ENCODE data around the gene TADA3. TPM values are rescaled to one million over a fixed set of nuclear protein-coding genes. Genes with fewer than 3 reads are reported as not detected.
A peak's percentile ranks its signal among the peaks of the same experiment; 100 is the strongest.

Gene TADA3
- total RNA-seq, 1 experiment from 2014 or later = 49.2 TPM

GRCh38 chr3:9809615-9810432 lies 17.6 kb upstream of the TADA3 start, which contains the start of gene TTLL3:
Gene TTLL3 (plus strand): TSS chr3:9810262. CDS start chr3:9810662, 400 bp downstream.
- Histone ChIP-seq H3K27me3 (replicated peaks; ENCODE audit: control insufficient read depth, insufficient read depth, low read length) (no peaks in the 10 kb centered on the region), H3K9me3 (no peaks in the 10 kb centered on the region), H3K4me3 (ENCODE audit: low read depth, low read length) (peak within 1 kb of the TSS; percentile 61), H3K4me1 (peaks cover 12% of the 10 kb centered on the region), H3K36me3 (ENCODE audit: control insufficient read depth, insufficient read depth, low read length) (no peaks in the 10 kb centered on the region; the same call in 1 of the 2 replicates)
- peak; percentile 65 to 71 for DNase-seq
- Mint-ChIP-seq H3K4me1 (ENCODE audit: low read depth, unreplicated experiment) (peaks cover 6% of the 10 kb centered on the region), H3K27ac (ENCODE audit: unreplicated experiment) (peak within 1 kb of the TSS; percentile 87), H3K36me3 (ENCODE audit: insufficient read depth, unreplicated experiment) (peaks cover 49% of the 10 kb centered on the region), H3K9me3 (ENCODE audit: unreplicated experiment) (no peaks in the 10 kb centered on the region), H3K4me3 (ENCODE audit: unreplicated experiment) (peak within 1 kb of the TSS; percentile 47), H3K27me3 (ENCODE audit: insufficient read depth, unreplicated experiment) (no peaks in the 10 kb centered on the region)
- ChIA-PET POLR2A (interaction anchor here (0.5 to 1.9 kb wide), 2 partner anchors 17 to 79 kb away, joined by 5 to 8 read pairs; partner anchors contain the start of genes ARPC4 and BRPF1), CTCF (interaction anchor here (0.7 to 1.8 kb wide), 3 partner anchors 27 to 137 kb away, joined by 3 to 7 read pairs (median 3); partner anchors contain the start of gene IL17RC)
- intact Hi-C loops (cut with micrococcal nuclease; ENCODE audit: unreplicated experiment) = loop anchor here (2.0 kb wide), 1 partner anchor 35 kb away; the partner anchor contains the start of gene RPUSD3
- no peak for TF ChIP-seq CTCF (IDR thresholded peaks at IDR 0.05; ENCODE audit: insufficient read depth in 1 of 2, low read depth in 1 of 2, low read length in 1 of 2, severe bottlenecking in 1 of 2, unreplicated experiment in 1 of 2)
- BruUV-seq (replicated peaks) = no TSS peak

- CTCF ChIA-PET = interaction anchor here (0.7 to 1.8 kb wide), 5 partner anchors 16 to 137 kb away, joined by 3 to 7 read pairs (median 3); partner anchors contain the start of genes ARPC4 and IL17RC
- Mint-ChIP-seq H3K9me3 (ENCODE audit: unreplicated experiment) (no peaks in the 10 kb centered on the region), H3K27ac (ENCODE audit: unreplicated experiment) (peak overlapping the region; percentile 87), H3K4me3 (ENCODE audit: unreplicated experiment) (peak overlapping the region; percentile 47), H3K27me3 (ENCODE audit: insufficient read depth, unreplicated experiment) (no peaks in the 10 kb centered on the region), H3K36me3 (ENCODE audit: insufficient read depth, unreplicated experiment) (peaks cover 55% of the 10 kb centered on the region), H3K4me1 (ENCODE audit: low read depth, unreplicated experiment) (peaks cover 6% of the 10 kb centered on the region)
- no peak for TF ChIP-seq CTCF (IDR thresholded peaks at IDR 0.05; ENCODE audit: insufficient read depth in 1 of 2, low read depth in 1 of 2, low read length in 1 of 2, severe bottlenecking in 1 of 2, unreplicated experiment in 1 of 2)
- BruUV-seq (replicated peaks) = no TSS peak
- H3K27me3 ChIP-seq (replicated peaks; ENCODE audit: control insufficient read depth, insufficient read depth, low read length) = no peaks in the 10 kb centered on the region
- no peaks in the 10 kb centered on the region for H3K9me3 ChIP-seq
- intact Hi-C loops (cut with micrococcal nuclease; ENCODE audit: unreplicated experiment) = loop anchor here (2.0 kb wide), 1 partner anchor 36 kb away; the partner anchor contains the start of gene RPUSD3
- POLR2A ChIA-PET = interaction anchor here (0.5 to 1.9 kb wide), 2 partner anchors 16 to 78 kb away, joined by 5 to 8 read pairs; partner anchors contain the start of genes ARPC4 and BRPF1
- no peak for DNase-seq
- H3K36me3 ChIP-seq (ENCODE audit: control insufficient read depth, insufficient read depth, low read length) = no peaks in the 10 kb centered on the region; the same call in 1 of the 2 replicates
- H3K4me1 ChIP-seq = peaks cover 12% of the 10 kb centered on the region
- peak overlapping the region; percentile 61 for H3K4me3 ChIP-seq (ENCODE audit: low read depth, low read length)
These were observed 17.0 kb upstream of the TADA3 start for GRCh38 chr3:9809239-9809614.

GRCh38 chr3:9808345-9809037 lies 16.2 kb upstream of the TADA3 start:
- BruUV-seq (replicated peaks) = no TSS peak
- POLR2A ChIA-PET = interaction anchor here (0.7 to 1.9 kb wide), 2 partner anchors 16 to 89 kb away, joined by 5 to 8 read pairs; partner anchors contain the start of gene ARPC4
- H3K4me3 Mint-ChIP-seq (ENCODE audit: unreplicated experiment) = no peak overlapping the region
- DNase-seq = peak; percentile 69 to 72
- Histone ChIP-seq H3K27me3 (replicated peaks; ENCODE audit: control insufficient read depth, insufficient read depth, low read length) (no peaks in the 10 kb centered on the region), H3K4me1 (peaks cover 12% of the 10 kb centered on the region), H3K36me3 (ENCODE audit: control insufficient read depth, insufficient read depth, low read length) (no peaks in the 10 kb centered on the region; the same call in 1 of the 2 replicates), H3K9me3 (no peaks in the 10 kb centered on the region), H3K4me3 (ENCODE audit: low read depth, low read length) (no peak overlapping the region)
- peaks cover 6% of the 10 kb centered on the region for H3K4me1 Mint-ChIP-seq (ENCODE audit: low read depth, unreplicated experiment)
- CTCF ChIA-PET = interaction anchor here (0.7 to 1.8 kb wide), 4 partner anchors 16 to 138 kb away, joined by 3 to 7 read pairs (median 4); partner anchors contain the start of gene ARPC4
- intact Hi-C loops (cut with micrococcal nuclease; ENCODE audit: unreplicated experiment) = loop anchor here (1.0 to 2.0 kb wide), 2 partner anchors 36 to 305 kb away; partner anchors contain the start of gene RPUSD3
- TF ChIP-seq CTCF (IDR thresholded peaks at IDR 0.05; ENCODE audit: insufficient read depth in 1 of 2, low read depth in 1 of 2, low read length in 1 of 2, severe bottlenecking in 1 of 2, unreplicated experiment in 1 of 2) = peak; percentile 38 to 71
- H3K27ac Mint-ChIP-seq (ENCODE audit: unreplicated experiment) = peak overlapping the region; percentile 87
- no peaks in the 10 kb centered on the region for H3K27me3 Mint-ChIP-seq (ENCODE audit: insufficient read depth, unreplicated experiment)
- H3K9me3 Mint-ChIP-seq (ENCODE audit: unreplicated experiment) = no peaks in the 10 kb centered on the region
- peaks cover 63% of the 10 kb centered on the region for H3K36me3 Mint-ChIP-seq (ENCODE audit: insufficient read depth, unreplicated experiment)
